Measurements from ENCODE around the gene CD72.

The CD72 gene

GRCh38 chr9:35605351-35606137 lies 12.7 kb downstream of the CD72 start:
- WGBS (ENCODE audit: insufficient coverage) = 0% methylated on average over 70 of the region's 76 CpGs
- Histone ChIP-seq H3K36me3 (ENCODE audit: control insufficient read depth in 4 of 4, insufficient read depth in 4 of 4, low read length in 3 of 4) (peaks cover 0 to 31% (median 24%) of the 10 kb centered on the region in 4 experiments), H3K4me3 (ENCODE audit: control insufficient read depth in 1 of 7, extremely low read depth in 1 of 7, insufficient read depth in 4 of 7, low read depth in 2 of 7, low read length in 6 of 7) (peak overlapping the region; percentile 46 to 90 (median 80)), H3K27me3 (replicated peaks in 2 of 5; ENCODE audit: control insufficient read depth in 4 of 5, insufficient read depth in 5 of 5, low read length in 4 of 5) (no peaks in the 10 kb centered on the region), H3K27ac (ENCODE audit: insufficient read depth in 1 of 2, low read depth in 1 of 2, low read length in 2 of 2, poor library complexity in 1 of 2, severe bottlenecking in 2 of 2) (peak overlapping the region; percentile 40 to 66), H3K4me1 (ENCODE audit: control extremely low read depth in 1 of 4, control insufficient read depth in 4 of 4, insufficient read depth in 4 of 4, low read length in 3 of 4) (peaks cover 5 to 27% (median 26%) of the 10 kb centered on the region in 4 experiments), H3K9me3 (ENCODE audit: control extremely low read depth in 1 of 5, control insufficient read depth in 4 of 5, insufficient read depth in 2 of 5, low read depth in 1 of 5, low read length in 4 of 5) (no peaks in the 10 kb centered on the region)
- CTCF ChIA-PET = interaction anchor here (0.7 to 2.0 kb wide), 5 partner anchors 10 to 52 kb away, joined by 3 to 9 read pairs (median 3); partner anchors contain the start of genes CCDC107 and RMRP
- POLR2A ChIA-PET = no interaction called here
- DNase-seq = peak in 2 of 3 donors; percentile 23 to 50

GRCh38 chr9:35604578-35605350 lies 13.4 kb downstream of the CD72 start, which contains the start of gene TESK1:
TESK1 (plus strand) TSS chr9:35605262; CDS start chr9:35605620, 358 bp downstream.
- H3K4me1 ChIP-seq (ENCODE audit: control extremely low read depth in 1 of 4, control insufficient read depth in 4 of 4, insufficient read depth in 4 of 4, low read length in 3 of 4) = peaks cover 5 to 31% (median 29%) of the 10 kb centered on the region in 4 experiments
- CTCF ChIA-PET = interaction anchor here (0.7 to 2.0 kb wide), 6 partner anchors 12 to 494 kb away, joined by 3 to 9 read pairs (median 4); no protein-coding TSS in a partner anchor
- no peaks in the 10 kb centered on the region for H3K27me3 ChIP-seq (replicated peaks in 2 of 5; ENCODE audit: control insufficient read depth in 4 of 5, insufficient read depth in 5 of 5, low read length in 4 of 5)
- no peaks in the 10 kb centered on the region for H3K9me3 ChIP-seq (ENCODE audit: control extremely low read depth in 1 of 5, control insufficient read depth in 4 of 5, insufficient read depth in 2 of 5, low read depth in 1 of 5, low read length in 4 of 5)
- H3K36me3 ChIP-seq (ENCODE audit: control insufficient read depth in 4 of 4, insufficient read depth in 4 of 4, low read length in 3 of 4) = peaks cover 0 to 27% (median 20%) of the 10 kb centered on the region in 4 experiments
- peak; percentile 69 to 80 (median 75) for DNase-seq
- 0% methylated on average over 44 of the region's 55 CpGs for WGBS (ENCODE audit: insufficient coverage)
- H3K27ac ChIP-seq (ENCODE audit: insufficient read depth in 1 of 2, low read depth in 1 of 2, low read length in 2 of 2, poor library complexity in 1 of 2, severe bottlenecking in 2 of 2) = peak within 1 kb of the TSS; percentile 40 to 75
- POLR2A ChIA-PET = no interaction called here
- peak within 1 kb of the TSS; percentile 46 to 90 (median 81) for H3K4me3 ChIP-seq (ENCODE audit: control insufficient read depth in 1 of 7, extremely low read depth in 1 of 7, insufficient read depth in 4 of 7, low read depth in 2 of 7, low read length in 6 of 7)

GRCh38 chr9:35603986-35604577 lies 14.1 kb downstream of the CD72 start:
- H3K9me3 ChIP-seq (ENCODE audit: control extremely low read depth in 1 of 5, control insufficient read depth in 4 of 5, insufficient read depth in 2 of 5, low read depth in 1 of 5, low read length in 4 of 5) = no peaks in the 10 kb centered on the region
- H3K4me3 ChIP-seq (ENCODE audit: control insufficient read depth in 1 of 7, extremely low read depth in 1 of 7, insufficient read depth in 4 of 7, low read depth in 2 of 7, low read length in 6 of 7) = peak overlapping the region; percentile 46 to 90 (median 81)
- H3K27me3 ChIP-seq (replicated peaks in 2 of 5; ENCODE audit: control insufficient read depth in 4 of 5, insufficient read depth in 5 of 5, low read length in 4 of 5) = no peaks in the 10 kb centered on the region
- peak; percentile 100 for DNase-seq
- ChIA-PET POLR2A (no interaction called here), CTCF (interaction anchor here (0.7 to 2.0 kb wide), 10 partner anchors 9 to 493 kb away, joined by 3 to 9 read pairs (median 4); no protein-coding TSS in a partner anchor)
- peaks cover 0 to 20% (median 15%) of the 10 kb centered on the region in 4 experiments for H3K36me3 ChIP-seq (ENCODE audit: control insufficient read depth in 4 of 4, insufficient read depth in 4 of 4, low read length in 3 of 4)
- H3K4me1 ChIP-seq (ENCODE audit: control extremely low read depth in 1 of 4, control insufficient read depth in 4 of 4, insufficient read depth in 4 of 4, low read length in 3 of 4) = peaks cover 5 to 33% (median 29%) of the 10 kb centered on the region in 4 experiments
- 0% methylated on average over 34 of the region's 41 CpGs for WGBS (ENCODE audit: insufficient coverage)
- H3K27ac ChIP-seq (ENCODE audit: insufficient read depth in 1 of 2, low read depth in 1 of 2, low read length in 2 of 2, poor library complexity in 1 of 2, severe bottlenecking in 2 of 2) = peak overlapping the region in 1 of 2 experiments; percentile 75

GRCh38 chr9:35603506-35603985 lies 14.7 kb downstream of the CD72 start:
- H3K9me3 ChIP-seq (ENCODE audit: control extremely low read depth in 1 of 5, control insufficient read depth in 4 of 5, insufficient read depth in 2 of 5, low read depth in 1 of 5, low read length in 4 of 5) = no peaks in the 10 kb centered on the region
- peaks cover 0 to 14% (median 10%) of the 10 kb centered on the region in 4 experiments for H3K36me3 ChIP-seq (ENCODE audit: control insufficient read depth in 4 of 4, insufficient read depth in 4 of 4, low read length in 3 of 4)
- CTCF ChIA-PET = interaction anchor here (0.8 to 2.0 kb wide), 9 partner anchors 10 to 492 kb away, joined by 3 to 9 read pairs (median 4); no protein-coding TSS in a partner anchor
- 9% methylated on average over 18 of the region's 18 CpGs for WGBS (ENCODE audit: insufficient coverage)
- H3K4me3 ChIP-seq (ENCODE audit: control insufficient read depth in 1 of 7, extremely low read depth in 1 of 7, insufficient read depth in 4 of 7, low read depth in 2 of 7, low read length in 6 of 7) = peak overlapping the region in 6 of 7 experiments; percentile 16 to 63 (median 52)
- H3K4me1 ChIP-seq (ENCODE audit: control extremely low read depth in 1 of 4, control insufficient read depth in 4 of 4, insufficient read depth in 4 of 4, low read length in 3 of 4) = peaks cover 5 to 33% (median 29%) of the 10 kb centered on the region in 4 experiments
- H3K27me3 ChIP-seq (replicated peaks in 2 of 5; ENCODE audit: control insufficient read depth in 4 of 5, insufficient read depth in 5 of 5, low read length in 4 of 5) = no peaks in the 10 kb centered on the region
- POLR2A ChIA-PET = no interaction called here
- no peak overlapping the region for H3K27ac ChIP-seq (ENCODE audit: insufficient read depth in 1 of 2, low read depth in 1 of 2, low read length in 2 of 2, poor library complexity in 1 of 2, severe bottlenecking in 2 of 2)
- DNase-seq = no peak

- no peaks in the 10 kb centered on the region for H3K9me3 ChIP-seq (ENCODE audit: control extremely low read depth in 1 of 5, control insufficient read depth in 4 of 5, insufficient read depth in 2 of 5, low read depth in 1 of 5, low read length in 4 of 5)
- no peak for DNase-seq
- H3K4me3 ChIP-seq (ENCODE audit: control insufficient read depth in 1 of 7, extremely low read depth in 1 of 7, insufficient read depth in 4 of 7, low read depth in 2 of 7, low read length in 6 of 7) = no peak overlapping the region
- H3K27me3 ChIP-seq (replicated peaks in 2 of 5; ENCODE audit: control insufficient read depth in 4 of 5, insufficient read depth in 5 of 5, low read length in 4 of 5) = no peaks in the 10 kb centered on the region
- CTCF ChIA-PET = interaction anchor here (0.8 to 1.5 kb wide), 6 partner anchors 10 to 93 kb away, joined by 3 to 4 read pairs (median 3); no protein-coding TSS in a partner anchor
- no peaks in the 10 kb centered on the region for H3K36me3 ChIP-seq (ENCODE audit: control insufficient read depth in 4 of 4, insufficient read depth in 4 of 4, low read length in 3 of 4)
- peaks cover 5 to 19% (median 15%) of the 10 kb centered on the region in 4 experiments for H3K4me1 ChIP-seq (ENCODE audit: control extremely low read depth in 1 of 4, control insufficient read depth in 4 of 4, insufficient read depth in 4 of 4, low read length in 3 of 4)
- POLR2A ChIA-PET = no interaction called here
- no peak overlapping the region for H3K27ac ChIP-seq (ENCODE audit: insufficient read depth in 1 of 2, low read depth in 1 of 2, low read length in 2 of 2, poor library complexity in 1 of 2, severe bottlenecking in 2 of 2)
- 96% methylated on average over 13 of the region's 14 CpGs for WGBS (ENCODE audit: insufficient coverage)
Observed at GRCh38 chr9:35599763-35600604, 18.2 kb downstream of the CD72 start.
